Measurements from ENCODE around the gene GRPEL2.

The GRPEL2 gene

DNA sequence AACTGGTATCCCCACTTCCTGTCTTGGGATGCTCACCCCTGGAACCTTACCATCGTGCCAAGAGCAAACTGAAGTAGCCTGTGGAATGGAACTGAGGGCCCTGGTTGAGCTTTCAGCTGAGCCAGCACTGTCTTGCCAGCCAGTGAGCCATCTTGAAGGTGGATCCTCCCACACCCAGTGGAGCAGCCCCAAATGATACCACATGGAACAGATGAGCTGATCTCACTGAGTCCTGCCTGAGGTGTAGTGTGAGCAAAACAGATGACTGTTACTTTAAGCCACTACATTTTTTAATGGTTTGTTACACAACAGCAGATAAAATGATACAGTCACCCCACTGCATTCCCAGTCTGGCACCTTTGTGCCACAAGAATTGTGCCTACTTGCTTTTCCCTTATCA is 10.4 kb downstream of the GRPEL2 start:
- in situ Hi-C loops (cut with MboI; ENCODE audit: low sequenced_read_pairs): no loop called here

- in situ Hi-C loops (cut with MboI; ENCODE audit: low sequenced_read_pairs): no loop called here
Measured at GRCh38 chr5:149356391-149356790, 11.1 kb downstream of the GRPEL2 start.

- in situ Hi-C loops (cut with MboI; ENCODE audit: low sequenced_read_pairs): no loop called here
Measured at GRCh38 chr5:149357370-149358293, 12.3 kb downstream of the GRPEL2 start, which contains the start of gene PCYOX1L. Gene PCYOX1L, plus strand, starts transcription at chr5:149358046. Its CDS starts 23 bp downstream, at chr5:149358069.

DNA sequence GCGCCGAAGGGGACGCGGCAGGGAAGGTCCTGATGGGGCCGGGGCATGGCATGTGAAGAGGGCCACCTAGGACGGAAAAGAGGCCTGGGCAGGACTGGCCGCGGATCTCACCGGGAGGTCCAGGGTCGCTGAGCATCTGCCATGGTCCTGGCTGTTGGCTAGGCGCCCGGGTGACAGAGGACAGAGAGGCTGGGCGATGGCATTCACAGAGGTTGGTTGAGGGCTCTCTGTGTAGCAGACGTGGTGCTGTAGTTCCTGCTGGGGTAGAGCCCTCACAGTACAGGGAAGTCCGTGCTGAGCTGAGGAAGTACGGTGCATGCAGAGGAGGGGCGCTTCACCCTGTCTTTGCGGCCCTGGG is 13.0 kb downstream of the GRPEL2 start:
- in situ Hi-C loops (cut with MboI; ENCODE audit: low sequenced_read_pairs): no loop called here

GRCh38 chr5:149358868-149359495 is 13.7 kb downstream of the GRPEL2 start:
- in situ Hi-C loops (cut with MboI; ENCODE audit: low sequenced_read_pairs): no loop called here

GRCh38 chr5:149360272-149360671 is 15.0 kb downstream of the GRPEL2 start:
- in situ Hi-C loops (cut with MboI; ENCODE audit: low sequenced_read_pairs): no loop called here

GRCh38 chr5:149362541-149362940 is 17.2 kb downstream of the GRPEL2 start:
- in situ Hi-C loops (cut with MboI; ENCODE audit: low sequenced_read_pairs): no loop called here

- in situ Hi-C loops (cut with MboI; ENCODE audit: low sequenced_read_pairs): no loop called here
Measured at GRCh38 chr5:149363358-149363757, 18.1 kb downstream of the GRPEL2 start.

DNA sequence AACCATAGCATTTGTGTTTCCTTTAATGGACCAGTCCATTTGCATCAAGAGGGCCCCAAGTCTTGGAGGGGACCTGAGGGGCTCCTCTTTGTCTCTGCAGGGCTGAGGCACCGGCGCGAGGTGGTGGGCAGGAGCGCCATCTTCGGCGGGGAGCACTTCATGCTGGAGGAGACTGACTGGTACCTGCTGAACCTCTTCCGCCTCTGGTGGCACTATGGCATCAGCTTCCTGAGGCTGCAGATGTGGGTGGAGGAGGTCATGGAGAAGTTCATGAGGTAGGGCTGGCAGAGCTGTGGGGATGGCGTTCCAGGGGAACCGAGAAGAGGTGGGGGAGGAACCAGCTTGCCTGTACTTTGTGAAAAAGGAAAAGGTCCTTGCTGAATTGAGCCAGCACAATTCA is 18.6 kb downstream of the GRPEL2 start:
- in situ Hi-C loops (cut with MboI; ENCODE audit: low sequenced_read_pairs): no loop called here

GRCh38 chr5:149364719-149365118 is 19.4 kb downstream of the GRPEL2 start:
- in situ Hi-C loops (cut with MboI; ENCODE audit: low sequenced_read_pairs): no loop called here

GRCh38 chr5:149365418-149365817 is 20.1 kb downstream of the GRPEL2 start:
- in situ Hi-C loops (cut with MboI; ENCODE audit: low sequenced_read_pairs): no loop called here

DNA sequence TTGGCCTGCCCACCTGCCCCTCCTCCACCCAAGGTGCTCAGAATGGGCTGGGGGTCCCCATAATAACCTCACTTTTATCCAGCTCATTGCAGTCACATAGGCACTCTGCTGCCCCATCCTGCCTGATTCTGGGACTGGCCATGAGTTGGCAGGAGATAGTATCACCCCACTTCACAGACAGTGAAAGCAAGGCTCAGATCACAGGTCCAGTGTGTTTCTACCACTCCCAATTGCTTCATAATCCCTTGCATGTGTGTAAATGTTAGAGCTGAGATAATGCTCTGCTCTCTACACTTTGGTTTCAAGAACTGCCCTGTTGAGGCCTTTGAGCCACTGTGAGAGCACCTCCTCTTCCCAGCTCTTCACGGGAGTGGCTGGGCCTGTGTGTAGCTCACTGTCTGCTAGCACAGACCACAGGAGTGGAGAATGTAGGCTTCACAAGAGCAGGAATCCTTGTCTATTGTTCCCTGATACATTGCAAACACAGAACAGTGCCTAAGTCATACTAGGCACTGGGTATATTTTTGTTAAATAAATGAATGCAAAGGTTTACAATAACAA is 20.9 kb downstream of the GRPEL2 start:
- in situ Hi-C loops (cut with MboI; ENCODE audit: low sequenced_read_pairs): no loop called here

DNA sequence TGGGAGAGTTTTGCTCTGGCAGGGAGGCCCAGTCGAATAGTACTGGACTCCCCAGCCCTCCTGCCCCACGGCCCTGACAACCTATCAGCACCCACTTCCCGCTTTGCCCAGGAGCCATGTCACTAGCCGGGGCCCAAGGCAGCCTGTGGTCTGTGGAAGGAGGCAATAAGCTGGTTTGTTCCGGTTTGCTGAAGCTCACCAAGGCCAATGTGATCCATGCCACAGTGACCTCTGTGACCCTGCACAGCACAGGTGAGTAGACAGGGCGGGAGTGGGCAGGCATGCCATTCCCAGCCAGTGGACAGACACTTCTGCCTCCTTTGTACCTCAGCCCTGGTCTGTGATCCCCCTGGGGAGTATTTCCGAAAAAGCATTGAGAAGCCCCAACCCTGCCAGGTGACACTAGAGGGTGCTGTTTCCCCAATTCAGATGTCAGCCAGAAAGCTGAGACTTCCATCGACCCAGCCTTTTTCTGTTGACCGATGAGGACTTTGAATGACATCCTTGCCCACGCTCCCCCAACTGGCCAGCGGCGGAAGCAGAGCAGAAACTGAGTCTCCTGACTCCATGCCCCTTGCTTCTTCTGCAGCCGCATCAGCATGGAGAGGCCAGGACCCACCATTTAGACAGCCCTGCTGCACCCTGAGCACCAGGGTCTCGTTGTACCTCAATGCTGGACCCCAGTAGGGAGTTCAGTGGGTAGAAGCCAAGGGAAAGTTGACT is 22.1 kb downstream of the GRPEL2 start:
- in situ Hi-C loops (cut with MboI; ENCODE audit: low sequenced_read_pairs): no loop called here

GRCh38 chr5:149367972-149368645 is 22.8 kb downstream of the GRPEL2 start:
- in situ Hi-C loops (cut with MboI; ENCODE audit: low sequenced_read_pairs): no loop called here

GRCh38 chr5:149370878-149371277 is 25.6 kb downstream of the GRPEL2 start:
- in situ Hi-C loops (cut with MboI; ENCODE audit: low sequenced_read_pairs): no loop called here

DNA sequence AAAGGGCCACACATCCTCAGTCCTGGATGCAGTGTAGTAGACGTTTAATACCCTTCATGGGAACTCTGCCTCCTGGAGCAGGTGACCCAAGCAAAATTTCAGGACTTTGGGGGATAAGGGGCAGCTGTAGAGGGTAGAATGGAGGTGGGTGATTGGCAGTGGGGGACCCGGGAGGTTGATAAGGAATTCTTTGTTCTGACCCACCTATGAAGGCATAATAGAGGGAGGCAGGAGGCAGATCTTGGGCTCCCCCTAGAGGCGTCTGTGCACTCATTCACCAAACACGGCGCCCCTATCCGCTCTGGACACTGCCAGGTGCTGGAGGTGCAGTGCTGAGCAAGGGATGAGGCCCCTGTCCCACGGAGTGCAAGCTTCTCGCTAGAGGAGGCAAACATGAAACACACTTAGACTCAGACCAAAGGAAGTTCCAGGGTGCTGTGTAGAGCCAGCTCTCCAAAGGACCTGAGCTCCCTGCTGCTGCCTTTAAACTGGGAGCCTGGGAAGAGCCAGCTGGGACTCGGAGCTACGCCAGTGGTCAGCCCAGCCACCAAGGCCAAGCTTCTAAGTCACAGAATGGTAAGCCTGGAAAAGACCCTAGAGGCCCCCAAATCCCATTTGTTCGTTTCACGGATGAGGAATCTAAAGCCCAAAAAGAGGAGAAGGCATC is 26.1 kb downstream of the GRPEL2 start:
- in situ Hi-C loops (cut with MboI; ENCODE audit: low sequenced_read_pairs): no loop called here

- in situ Hi-C loops (cut with MboI; ENCODE audit: low sequenced_read_pairs): no loop called here
Measured at GRCh38 chr5:149372076-149372795, 26.9 kb downstream of the GRPEL2 start.

- in situ Hi-C loops (cut with MboI; ENCODE audit: low sequenced_read_pairs): no loop called here
Measured at GRCh38 chr5:149372932-149373331, 27.6 kb downstream of the GRPEL2 start.

DNA sequence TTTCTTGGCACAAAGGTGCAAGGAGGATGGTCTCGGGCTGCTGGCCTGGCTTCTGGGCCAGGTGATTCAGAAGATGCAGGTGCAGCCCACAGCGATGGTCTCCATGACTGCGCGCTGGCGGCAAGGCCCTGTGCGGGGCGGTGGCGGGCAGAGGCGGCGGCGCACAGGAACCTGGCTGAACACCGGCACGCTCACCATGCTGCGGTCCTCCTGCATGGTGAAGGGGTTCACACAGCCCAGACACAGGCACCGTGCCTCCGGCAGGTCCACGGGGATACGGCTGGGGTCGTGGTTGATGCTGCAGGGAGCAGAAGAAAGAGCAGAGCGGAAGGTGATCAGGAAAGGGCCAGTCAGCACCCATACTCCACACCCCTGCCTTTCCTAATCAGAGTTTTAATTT is 29.0 kb downstream of the GRPEL2 start:
- in situ Hi-C loops (cut with MboI; ENCODE audit: low sequenced_read_pairs): no loop called here

GRCh38 chr5:149374801-149375200 is 29.5 kb downstream of the GRPEL2 start:
- in situ Hi-C loops (cut with MboI; ENCODE audit: low sequenced_read_pairs): no loop called here

Measured in hTERT RPE-1 (cell line).